AG09319 (cell line): ENCODE data around the gene ZNF223.

Experiments used
- DNase-seq: peaks from one replicate; pipeline ENCODE4 v3.0.0-alpha.2; 2010; ENCODE audit warnings: low read depth; ENCODE audit errors: extremely low read depth
- TF ChIP-seq, protein P1 (sequence below): IDR thresholded peaks from 2 replicates; pipeline ENCODE4 v1.5.1; 2011; ENCODE audit warnings: low read depth, mild to moderate bottlenecking, inconsistent platforms, low read length, moderate library complexity

The ZNF223 gene

DNA sequence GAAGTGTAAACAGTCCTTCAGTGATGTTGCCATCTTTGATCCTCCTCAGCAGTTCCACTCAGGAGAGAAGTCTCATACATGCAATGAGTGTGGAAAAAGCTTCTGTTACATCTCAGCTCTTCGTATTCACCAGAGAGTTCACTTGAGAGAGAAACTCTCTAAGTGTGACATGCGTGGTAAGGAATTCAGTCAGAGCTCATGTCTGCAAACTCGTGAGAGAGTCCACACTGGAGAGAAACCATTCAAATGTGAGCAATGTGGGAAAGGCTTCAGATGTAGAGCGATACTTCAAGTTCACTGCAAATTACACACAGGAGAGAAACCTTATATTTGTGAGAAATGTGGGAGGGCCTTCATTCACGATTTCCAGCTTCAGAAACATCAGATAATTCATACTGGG, 41.4 kb upstream of the ZNF223 start:
- no peak for DNase-seq
- TF ChIP-seq, protein P1, sequence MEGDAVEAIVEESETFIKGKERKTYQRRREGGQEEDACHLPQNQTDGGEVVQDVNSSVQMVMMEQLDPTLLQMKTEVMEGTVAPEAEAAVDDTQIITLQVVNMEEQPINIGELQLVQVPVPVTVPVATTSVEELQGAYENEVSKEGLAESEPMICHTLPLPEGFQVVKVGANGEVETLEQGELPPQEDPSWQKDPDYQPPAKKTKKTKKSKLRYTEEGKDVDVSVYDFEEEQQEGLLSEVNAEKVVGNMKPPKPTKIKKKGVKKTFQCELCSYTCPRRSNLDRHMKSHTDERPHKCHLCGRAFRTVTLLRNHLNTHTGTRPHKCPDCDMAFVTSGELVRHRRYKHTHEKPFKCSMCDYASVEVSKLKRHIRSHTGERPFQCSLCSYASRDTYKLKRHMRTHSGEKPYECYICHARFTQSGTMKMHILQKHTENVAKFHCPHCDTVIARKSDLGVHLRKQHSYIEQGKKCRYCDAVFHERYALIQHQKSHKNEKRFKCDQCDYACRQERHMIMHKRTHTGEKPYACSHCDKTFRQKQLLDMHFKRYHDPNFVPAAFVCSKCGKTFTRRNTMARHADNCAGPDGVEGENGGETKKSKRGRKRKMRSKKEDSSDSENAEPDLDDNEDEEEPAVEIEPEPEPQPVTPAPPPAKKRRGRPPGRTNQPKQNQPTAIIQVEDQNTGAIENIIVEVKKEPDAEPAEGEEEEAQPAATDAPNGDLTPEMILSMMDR = no peak

DNA sequence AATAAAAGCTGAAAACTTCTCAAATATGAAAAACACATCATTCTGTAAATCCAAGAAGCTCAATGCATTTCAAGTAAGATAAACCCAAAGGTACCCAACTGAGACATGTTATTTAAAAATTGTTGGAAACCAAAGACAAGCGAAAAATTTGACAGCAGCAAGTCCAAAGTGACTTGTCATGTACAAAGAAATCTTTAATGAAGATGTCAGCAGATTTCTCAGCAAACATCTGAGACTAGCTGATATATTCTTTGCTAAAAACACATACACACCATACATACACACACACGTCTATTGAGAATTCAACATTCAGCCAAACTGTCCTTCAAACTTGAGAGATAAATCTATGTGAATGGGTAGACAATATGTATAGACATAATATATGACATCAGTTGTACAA, 32.3 kb upstream of the ZNF223 start:
- TF ChIP-seq, protein P1 = no peak
- DNase-seq = no peak

DNA sequence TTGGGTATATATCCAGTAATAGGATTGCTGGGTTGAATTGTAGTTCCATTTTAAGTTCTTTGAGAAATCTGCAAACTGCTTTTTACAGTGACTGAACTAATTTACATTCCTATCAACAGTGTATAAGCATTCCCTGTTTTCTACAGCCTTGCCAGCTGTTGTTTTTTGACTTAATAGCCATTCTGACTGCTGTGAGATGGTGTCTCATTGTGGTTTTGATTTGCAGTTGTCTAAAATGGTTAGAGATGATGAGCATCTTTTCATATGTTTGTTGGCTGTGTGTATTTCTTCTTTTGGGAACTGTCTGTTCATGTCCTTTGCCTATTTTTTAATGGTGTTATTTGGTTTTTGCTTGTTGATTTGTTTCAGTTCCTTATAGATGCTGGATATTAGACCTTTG, 30.6 kb upstream of the ZNF223 start:
- no peak for DNase-seq
- TF ChIP-seq, protein P1 = no peak

DNA sequence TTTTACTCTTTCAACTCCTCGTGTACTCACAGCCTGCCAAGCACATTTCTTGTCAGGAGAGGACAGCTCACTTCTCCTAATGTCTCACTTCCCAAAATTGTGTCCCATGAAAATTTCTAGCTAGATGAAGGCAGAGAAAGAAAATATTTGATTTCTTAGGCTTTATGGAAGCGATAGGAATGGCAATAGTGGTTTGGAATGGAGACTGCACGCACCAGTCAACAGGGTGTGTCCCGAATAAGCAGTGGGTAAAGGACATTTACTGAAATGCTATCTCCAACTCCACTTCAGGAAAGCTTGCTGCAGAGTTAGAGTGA, 27.0 kb upstream of the ZNF223 start:
- no peak for DNase-seq

DNA sequence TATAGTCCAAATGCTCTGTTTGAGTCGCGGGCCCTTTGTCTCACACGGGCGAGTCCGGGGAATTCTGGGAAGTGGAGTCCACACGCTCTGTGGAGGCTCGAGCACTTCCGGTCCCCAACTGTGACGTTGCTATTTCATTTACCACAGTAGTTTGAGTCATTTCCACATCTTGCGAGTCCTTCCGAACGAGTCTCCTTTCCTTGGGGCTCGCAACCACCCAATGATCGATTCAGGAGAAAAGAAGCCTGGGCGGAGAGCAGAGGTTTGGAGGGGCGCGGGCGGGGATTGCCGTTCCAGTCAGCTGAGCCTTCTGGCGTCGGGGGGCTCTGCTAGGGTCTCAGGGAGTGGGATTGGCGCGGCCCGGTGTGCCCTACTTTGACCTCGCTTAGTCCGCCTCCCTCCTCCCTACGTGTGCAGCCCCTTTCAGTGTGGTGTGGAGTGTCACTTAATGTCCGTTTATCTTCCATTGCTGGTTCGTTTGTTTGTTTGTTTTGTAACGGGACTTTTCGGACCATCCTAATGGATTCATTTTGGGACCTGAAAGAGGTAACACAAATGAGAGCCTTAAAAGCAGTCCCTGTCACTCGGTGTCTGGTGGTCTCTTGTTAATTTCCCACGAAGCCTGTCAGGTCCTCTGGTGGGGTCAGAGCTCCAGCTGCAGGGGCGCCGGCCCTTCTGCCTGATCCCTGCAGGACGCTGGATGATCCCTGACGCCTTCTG, 26.5 kb upstream of the ZNF223 start, which contains the start of gene ZNF222:
Gene ZNF222, plus strand, starts transcription at position 163 of the 720 bp plus-strand sequence. Its CDS starts 58 bp downstream, at position 221.
- TF ChIP-seq, protein P1 = no peak
- peak; percentile 59 for DNase-seq

More for the DNA sequence above, 27.0 kb upstream of the ZNF223 start:
- TF ChIP-seq, protein P1 = no peak

DNA sequence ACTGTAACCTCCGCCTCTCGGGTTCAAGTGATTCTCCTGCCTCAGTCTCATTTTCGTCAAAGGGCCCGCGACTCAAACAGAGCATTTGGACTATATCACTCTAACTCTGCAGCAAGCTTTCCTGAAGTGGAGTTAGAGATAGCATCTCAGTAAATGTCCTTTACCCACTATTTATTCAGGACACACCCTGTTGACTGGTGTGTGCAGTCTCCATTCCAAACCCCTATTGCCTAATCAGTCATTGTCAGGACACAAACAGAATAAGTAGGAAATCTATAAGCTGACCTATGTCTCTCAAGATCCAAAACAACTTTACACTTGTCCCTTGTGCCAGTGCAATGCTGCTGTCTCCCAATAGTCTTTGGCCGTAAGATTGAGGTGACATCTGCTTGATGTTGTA, 25.2 kb upstream of the ZNF223 start:
- no peak for DNase-seq
- TF ChIP-seq, protein P1 = no peak

DNA sequence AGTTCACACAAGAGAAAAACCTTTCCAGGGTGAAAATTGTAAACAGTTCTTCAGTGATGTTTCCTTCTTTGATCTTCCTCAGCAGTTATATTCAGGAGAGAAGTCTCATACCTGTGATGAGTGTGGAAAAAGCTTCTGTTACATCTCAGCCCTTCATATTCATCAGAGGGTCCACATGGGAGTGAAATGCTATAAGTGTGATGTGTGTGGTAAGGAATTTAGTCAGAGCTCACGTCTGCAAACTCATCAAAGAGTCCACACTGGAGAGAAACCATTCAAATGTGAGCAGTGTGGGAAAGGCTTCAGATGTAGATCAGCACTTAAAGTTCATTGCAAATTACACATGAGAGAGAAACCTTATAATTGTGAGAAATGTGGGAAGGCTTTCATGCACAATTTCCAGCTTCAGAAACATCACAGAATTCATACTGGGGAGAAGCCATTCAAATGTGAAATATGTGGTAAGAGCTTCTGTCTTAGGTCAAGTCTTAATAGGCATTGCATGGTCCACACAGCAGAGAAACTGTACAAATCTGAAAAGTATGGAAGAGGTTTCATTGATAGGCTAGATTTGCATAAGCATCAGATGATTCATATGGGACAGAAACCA, 19.7 kb upstream of the ZNF223 start:
- TF ChIP-seq, protein P1 = no peak
- DNase-seq = no peak
